ENCODE data around the gene SLN.

SLN gene

GRCh38 chr11:107682171-107682570, 29.7 kb downstream of the SLN start:
- DNase-seq, result no peak

- DNase-seq, result no peak
Observed at GRCh38 chr11:107679255-107680024, 32.4 kb downstream of the SLN start.

- DNase-seq, result no peak
Observed at GRCh38 chr11:107678632-107678971, 33.3 kb downstream of the SLN start.

GRCh38 chr11:107677924-107678631, 33.8 kb downstream of the SLN start:
- no peak for DNase-seq

GRCh38 chr11:107676336-107677057, 35.4 kb downstream of the SLN start:
- DNase-seq, result no peak

- DNase-seq, result no peak
Observed at GRCh38 chr11:107675902-107676301, 36.0 kb downstream of the SLN start.

GRCh38 chr11:107669893-107670601, 41.8 kb downstream of the SLN start:
- DNase-seq, result no peak

GRCh38 chr11:107669191-107669740, 42.6 kb downstream of the SLN start:
- DNase-seq, result no peak

GRCh38 chr11:107666911-107667613, 44.8 kb downstream of the SLN start:
- DNase-seq, result no peak

- DNase-seq, result no peak
Observed at GRCh38 chr11:107665018-107665417, 46.8 kb downstream of the SLN start.

GRCh38 chr11:107661656-107662055, 50.2 kb downstream of the SLN start:
- no peak for DNase-seq

- DNase-seq, result no peak
Observed at GRCh38 chr11:107660066-107660465, 51.8 kb downstream of the SLN start.

- DNase-seq, result no peak
Observed at GRCh38 chr11:107659310-107659709, 52.5 kb downstream of the SLN start.

Measured in NCI-H524 treated with DMSO at 0.1 percent for 48 hours (cell line).